H9 (cell line): Measurements from ENCODE around the gene GPC3. TPM values are rescaled to one million over a fixed set of nuclear protein-coding genes. Genes with fewer than 3 reads are reported as not detected.

Source experiments
- DNase-seq: peaks from one replicate; pipeline ENCODE4 v3.0.0-alpha.2; 2017
- H2AFZ ChIP-seq: one replicate; pipeline ENCODE4 v1.6.1; 2013; ENCODE audit warnings: mild to moderate bottlenecking, low read length, control low read depth, moderate library complexity
- H2AK5ac ChIP-seq: 2 replicates; pipeline ENCODE4 v1.6.1; 2013; ENCODE audit warnings: low read length, control low read depth, mixed read lengths; ENCODE audit not compliant: insufficient read length
- H2BK120ac ChIP-seq: one replicate; pipeline ENCODE4 v1.6.1; 2013; ENCODE audit warnings: low read depth, mild to moderate bottlenecking, low read length, control low read depth, inconsistent platforms; ENCODE audit not compliant: poor library complexity, severe bottlenecking
- H2BK12ac ChIP-seq: 2 replicates; pipeline ENCODE4 v1.6.1; 2013; ENCODE audit warnings: low read length, control low read depth, mixed read lengths, low read depth; ENCODE audit not compliant: insufficient read length
- H2BK15ac ChIP-seq: 2 replicates; pipeline ENCODE4 v1.6.1; 2013; ENCODE audit warnings: low read depth, low read length, control low read depth
- H2BK20ac ChIP-seq: one replicate; pipeline ENCODE4 v1.6.1; 2013; ENCODE audit warnings: low read depth, mild to moderate bottlenecking, low read length, control low read depth, inconsistent platforms; ENCODE audit not compliant: poor library complexity, severe bottlenecking
- H2BK5ac ChIP-seq: 2 replicates; pipeline ENCODE4 v1.6.1; 2013; ENCODE audit warnings: low read length, control low read depth, mixed read lengths; ENCODE audit not compliant: insufficient read length
- H3K14ac ChIP-seq: 2 replicates; pipeline ENCODE4 v1.6.1; 2013; ENCODE audit warnings: low read length, control low read depth; ENCODE audit not compliant: insufficient read depth
- H3K18ac ChIP-seq: 2 replicates; pipeline ENCODE4 v1.6.1; 2013; ENCODE audit warnings: low read depth, mild to moderate bottlenecking, mixed read lengths, low read length, control low read depth; ENCODE audit not compliant: insufficient read length
- H3K23ac ChIP-seq: 2 replicates; pipeline ENCODE4 v1.6.1; 2013; ENCODE audit warnings: low read length, control low read depth, mixed read lengths, low read depth; ENCODE audit not compliant: insufficient read length
- H3K23me2 ChIP-seq: 2 replicates; pipeline ENCODE4 v1.6.1; 2013; ENCODE audit warnings: low read depth, mild to moderate bottlenecking, mixed read lengths, low read length, control low read depth; ENCODE audit not compliant: insufficient read length, poor library complexity, severe bottlenecking
- H3K27ac ChIP-seq: 2 replicates; pipeline ENCODE4 v1.5.1; 2013; ENCODE audit warnings: low read length, control low read depth, mixed read lengths, low read depth; ENCODE audit not compliant: insufficient read length
- H3K27me3 ChIP-seq: 2 replicates; pipeline ENCODE4 v1.6.1; 2013; ENCODE audit warnings: low read length, control low read depth, inconsistent platforms; ENCODE audit not compliant: insufficient read depth
- H3K4ac ChIP-seq: 2 replicates; pipeline ENCODE4 v1.6.1; 2013; ENCODE audit warnings: low read depth, mild to moderate bottlenecking, control low read depth, inconsistent platforms, low read length, moderate library complexity
- H3K4me1 ChIP-seq: 2 replicates; pipeline ENCODE4 v1.6.1; 2013; ENCODE audit warnings: low read length, control low read depth, inconsistent platforms; ENCODE audit not compliant: insufficient read depth
- H3K4me2 ChIP-seq: 2 replicates; pipeline ENCODE4 v1.6.1; 2013; ENCODE audit warnings: low read length, control low read depth, mixed read lengths; ENCODE audit not compliant: insufficient read length, insufficient read depth
- H3K56ac ChIP-seq: 2 replicates; pipeline ENCODE4 v1.6.1; 2013; ENCODE audit warnings: low read depth, mild to moderate bottlenecking, mixed read lengths, low read length, control low read depth; ENCODE audit not compliant: insufficient read length
- H3K79me1 ChIP-seq: 2 replicates; pipeline ENCODE4 v1.6.1; 2013; ENCODE audit warnings: low read depth, mild to moderate bottlenecking, moderate library complexity, low read length, control low read depth, inconsistent platforms; ENCODE audit not compliant: insufficient read depth, poor library complexity, severe bottlenecking
- H3K79me2 ChIP-seq: 2 replicates; pipeline ENCODE4 v1.6.1; 2013; ENCODE audit warnings: low read length, control low read depth, inconsistent platforms; ENCODE audit not compliant: insufficient read depth
- H3K9ac ChIP-seq: 2 replicates; pipeline ENCODE4 v1.6.1; 2013; ENCODE audit warnings: low read length, control low read depth, mixed read lengths; ENCODE audit not compliant: insufficient read length; ENCODE audit errors: extremely low read depth
- H3K9me3 ChIP-seq: one replicate; pipeline ENCODE4 v1.6.1; 2013; ENCODE audit warnings: low read depth, low read length, inconsistent platforms; ENCODE audit not compliant: control insufficient read depth
- H3T11ph ChIP-seq: one replicate; pipeline ENCODE4 v1.6.1; 2013; ENCODE audit warnings: mild to moderate bottlenecking, low read length, control low read depth, inconsistent platforms
- H4K20me1 ChIP-seq: one replicate; pipeline ENCODE4 v1.6.1; 2013; ENCODE audit not compliant: control insufficient read depth, insufficient read length, insufficient read depth
- H4K5ac ChIP-seq: 2 replicates; pipeline ENCODE4 v1.6.1; 2013; ENCODE audit warnings: low read depth, mild to moderate bottlenecking, mixed read lengths, low read length, control low read depth; ENCODE audit not compliant: insufficient read length
- H4K8ac ChIP-seq: replicated peaks from 2 replicates; pipeline ENCODE4 v1.6.1; 2013; ENCODE audit warnings: low read length, control low read depth, mixed read lengths, low read depth; ENCODE audit not compliant: insufficient read length
- H4K91ac ChIP-seq: 2 replicates; pipeline ENCODE4 v1.6.1; 2013; ENCODE audit warnings: low read depth, mild to moderate bottlenecking, moderate library complexity, mixed read lengths, low read length, control low read depth; ENCODE audit not compliant: insufficient read length
- H3K27ac Mint-ChIP-seq, 3 experiments: 2 replicates in 2 of 3; 3 replicates in 1 of 3; pipeline ENCODE4 v1.8.0; 2020 to 2021; ENCODE audit warnings: mixed read lengths in 3 of 3, mild to moderate bottlenecking in 1 of 3, moderate library complexity in 1 of 3
- H3K27me3 Mint-ChIP-seq: 2 replicates; pipeline ENCODE4 v1.8.0; 2021; ENCODE audit warnings: low read depth, mild to moderate bottlenecking, moderate library complexity, mixed read lengths
- H3K36me3 Mint-ChIP-seq, 3 experiments: 2 replicates in 2 of 3; 3 replicates in 1 of 3; pipeline ENCODE4 v1.8.0; 2020 to 2021; ENCODE audit warnings: low read depth in 3 of 3, mixed read lengths in 3 of 3; ENCODE audit not compliant: insufficient read depth in 1 of 3
- H3K4me1 Mint-ChIP-seq, 2 experiments: 2 replicates each; pipeline ENCODE4 v1.8.0; 2020; ENCODE audit warnings: mixed read lengths in 2 of 2
- H3K4me3 Mint-ChIP-seq, 2 experiments: 2 replicates in 1 of 2; 3 replicates in 1 of 2; pipeline ENCODE4 v1.8.0; 2020 to 2021; ENCODE audit warnings: mild to moderate bottlenecking in 2 of 2, mixed read lengths in 2 of 2, moderate library complexity in 1 of 2
- H3K9me3 Mint-ChIP-seq, 2 experiments: 2 replicates in 1 of 2; 3 replicates in 1 of 2; pipeline ENCODE4 v1.8.0; 2020; ENCODE audit warnings: mild to moderate bottlenecking in 2 of 2, mixed read lengths in 2 of 2, moderate library complexity in 1 of 2
- CTCF ChIP-seq: fragments of 200-600 bp; sonication (generic); conservative IDR thresholded peaks from 3 replicates; pipeline ENCODE4 v1.8.0; 2021; ENCODE audit warnings: antibody characterized with exemption, mild to moderate bottlenecking
- WGBS: extraction: QIAGEN DNeasy Blood & Tissue Kit; methylation state at CpG from one replicate; pipeline ENCODE4 v1.1.7; 2013; ENCODE audit warnings: missing lambda C conversion rate, low lambda C conversion rate, mixed read lengths; ENCODE audit not compliant: insufficient read length; ENCODE audit errors: extremely low coverage; 5-methylcytosine and 5-hydroxymethylcytosine counted together
- total RNA-seq: library from RNA; stranded (reverse); gene quantifications from 2 replicates; pipeline ENCODE4 v1.2.1, GENCODE V29; 2021

The GPC3 gene
- total RNA-seq, 1 experiment from 2014 or later = 108 TPM

DNA sequence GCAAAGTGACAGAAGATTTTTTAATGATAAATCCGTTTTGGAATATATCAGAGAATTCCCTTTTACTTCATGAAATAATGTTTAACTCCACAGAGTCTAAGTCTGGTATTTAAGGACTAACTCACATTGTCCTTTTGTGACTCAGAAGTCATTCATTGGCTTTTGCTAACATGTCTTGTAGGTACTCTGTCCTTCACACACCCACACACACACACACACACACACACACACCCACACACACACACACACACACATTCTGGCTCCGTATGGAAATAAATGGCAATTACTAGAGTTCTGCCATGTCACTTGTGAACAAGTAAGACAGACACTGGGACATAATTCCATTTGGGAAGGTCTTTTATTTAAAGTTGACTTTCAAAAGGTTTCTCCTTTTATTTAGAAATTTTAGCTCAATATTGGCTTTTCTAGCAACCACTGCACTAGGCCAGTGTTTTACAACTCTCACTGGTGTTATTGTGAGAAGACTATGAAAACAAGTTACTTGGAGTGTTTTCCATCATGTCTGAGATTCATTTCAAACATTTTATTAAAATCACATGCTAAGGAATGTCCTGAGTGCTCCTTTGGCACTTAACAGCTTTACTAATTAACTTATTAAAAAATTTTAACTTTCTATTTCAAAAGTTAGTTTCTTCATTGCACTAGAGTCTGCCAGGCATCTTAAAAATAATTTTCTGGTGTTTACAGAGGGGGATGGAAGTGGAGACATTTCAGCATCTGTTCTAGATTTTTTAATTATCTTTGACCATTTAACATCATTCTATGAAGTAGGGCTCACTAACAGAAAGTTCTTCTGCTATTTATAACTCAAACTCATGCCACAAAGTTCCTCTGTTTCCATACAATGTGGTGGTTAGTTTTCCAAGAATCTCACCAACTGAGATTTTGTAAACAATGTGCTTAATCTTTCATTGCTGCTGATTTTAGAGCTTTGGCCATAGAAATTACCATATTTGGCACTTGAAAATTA lies 329.8 kb downstream of the GPC3 start:
- no peak overlapping the region for H3K9ac ChIP-seq
- no peaks in the 10 kb centered on the region for H3K9me3 Mint-ChIP-seq
- no peak overlapping the region for H4K8ac ChIP-seq
- H3K4me3 Mint-ChIP-seq = no peak overlapping the region
- no peak overlapping the region for H4K5ac ChIP-seq
- no peak for DNase-seq
- no peak overlapping the region for H2BK5ac ChIP-seq
- H3K27ac Mint-ChIP-seq = peak overlapping the region in 1 of 3 experiments; percentile 55; a peak in 4 of 7 replicates
- no CpG with 5 or more reads among the region's 2 CpGs for WGBS
- no peaks in the 10 kb centered on the region for H3K79me1 ChIP-seq
- H2AK5ac ChIP-seq = no peak overlapping the region
- peaks cover 53 to 60% of the 10 kb centered on the region in 2 experiments for H3K4me1 Mint-ChIP-seq
- no peak overlapping the region for H2BK120ac ChIP-seq
- H2BK20ac ChIP-seq = no peak overlapping the region
- peaks cover 19% of the 10 kb centered on the region; the same call in 1 of the 2 replicates for H3K4me1 ChIP-seq
- H2BK15ac ChIP-seq = no peak overlapping the region
- no peaks in the 10 kb centered on the region for H3K27me3 ChIP-seq
- no peak overlapping the region for H2AFZ ChIP-seq
- H3K27me3 Mint-ChIP-seq = no peaks in the 10 kb centered on the region
- no peak overlapping the region for H3K14ac ChIP-seq
- no peak overlapping the region for H2BK12ac ChIP-seq
- H3K36me3 Mint-ChIP-seq = peaks cover 0 to 5% (median 4%) of the 10 kb centered on the region in 3 experiments; a peak in 2 of 7 replicates
- no peak overlapping the region for H3K56ac ChIP-seq
- no peaks in the 10 kb centered on the region for H3K23me2 ChIP-seq
- H4K91ac ChIP-seq = no peak overlapping the region
- no peak overlapping the region for H3K18ac ChIP-seq
- H3K23ac ChIP-seq = no peak overlapping the region
- H4K20me1 ChIP-seq = no peaks in the 10 kb centered on the region
- H3K27ac ChIP-seq = no peak overlapping the region
- H3K9me3 ChIP-seq = no peaks in the 10 kb centered on the region
- H3K4me2 ChIP-seq = no peak overlapping the region
- H3K4ac ChIP-seq = no peak overlapping the region
- TF ChIP-seq CTCF = no peak
- H3T11ph ChIP-seq = no peak overlapping the region
- H3K79me2 ChIP-seq = no peaks in the 10 kb centered on the region
